GM23338 (cell line): Measurements from ENCODE around the gene PCDH17. TPM values are rescaled to one million over a fixed set of nuclear protein-coding genes. Genes with fewer than 3 reads are reported as not detected.

ENCODE experiments used
- ATAC-seq: fragments of 200-7000 bp; cut with Tn5 transposase; 3 replicates; pipeline ENCODE4 v1.9.1; 2020
- DNase-seq: peaks from one replicate; pipeline ENCODE4 v3.0.0-alpha.2; 2015; ENCODE audit warnings: low spot score
- H2AFZ ChIP-seq: fragments of 200-600 bp; sonication (generic); 2 replicates; pipeline ENCODE4 v1.8.0; 2016; ENCODE audit warnings: antibody characterized with exemption, mild to moderate bottlenecking, moderate library complexity
- H3F3A ChIP-seq: fragments of 200-600 bp; sonication (generic); replicated peaks from 2 replicates; pipeline ENCODE4 v1.8.0; 2017; ENCODE audit warnings: antibody characterized with exemption, mixed run types, low read depth
- H3K27ac ChIP-seq: fragments of 200-600 bp; sonication (generic); 2 replicates; pipeline ENCODE4 v1.6.1; 2016; ENCODE audit warnings: low read depth
- H3K27me3 ChIP-seq: fragments of 200-600 bp; sonication (generic); 2 replicates; pipeline ENCODE4 v1.8.0; 2016; ENCODE audit warnings: mild to moderate bottlenecking, mixed run types, moderate library complexity; ENCODE audit not compliant: insufficient read depth
- H3K36me3 ChIP-seq: fragments of 200-600 bp; sonication (generic); 2 replicates; pipeline ENCODE4 v1.8.0; 2016; ENCODE audit warnings: mild to moderate bottlenecking; ENCODE audit not compliant: insufficient read depth
- H3K4me1 ChIP-seq: fragments of 200-600 bp; sonication (generic); 2 replicates; pipeline ENCODE4 v1.8.0; 2016; ENCODE audit warnings: mild to moderate bottlenecking, moderate library complexity; ENCODE audit not compliant: insufficient read depth
- H3K4me2 ChIP-seq: fragments of 200-600 bp; sonication (generic); 2 replicates; pipeline ENCODE4 v1.7.1; 2017; ENCODE audit warnings: mixed run types
- H3K4me3 ChIP-seq: fragments of 200-600 bp; sonication (generic); 2 replicates; pipeline ENCODE4 v1.6.1; 2016; ENCODE audit warnings: mixed run types
- H3K79me2 ChIP-seq: fragments of 200-600 bp; sonication (generic); replicated peaks from 2 replicates; pipeline ENCODE4 v1.8.0; 2017; ENCODE audit warnings: mild to moderate bottlenecking; ENCODE audit not compliant: insufficient read depth
- H3K9me2 ChIP-seq: fragments of 200-600 bp; sonication (generic); 2 replicates; pipeline ENCODE4 v1.8.0; 2017; ENCODE audit not compliant: insufficient read depth
- H4K20me1 ChIP-seq: fragments of 200-600 bp; sonication (generic); replicated peaks from 2 replicates; pipeline ENCODE4 v1.8.0; 2017; ENCODE audit warnings: mild to moderate bottlenecking; ENCODE audit not compliant: insufficient read depth
- H3K27ac Mint-ChIP-seq: 2 replicates; pipeline ENCODE4 v1.8.0; 2020; ENCODE audit warnings: inconsistent platforms, mild to moderate bottlenecking, moderate library complexity, mixed read lengths
- H3K27me3 Mint-ChIP-seq: 3 replicates; pipeline ENCODE4 v1.8.0; 2022; ENCODE audit warnings: low read depth, mild to moderate bottlenecking, moderate library complexity, mixed read lengths, inconsistent platforms; ENCODE audit not compliant: insufficient read depth, poor library complexity
- H3K36me3 Mint-ChIP-seq: 3 replicates; pipeline ENCODE4 v1.8.0; 2021; ENCODE audit warnings: low read depth, mild to moderate bottlenecking, inconsistent platforms, moderate library complexity, mixed read lengths
- H3K4me1 Mint-ChIP-seq: 3 replicates; pipeline ENCODE4 v1.8.0; 2020; ENCODE audit warnings: mild to moderate bottlenecking, inconsistent platforms, mixed read lengths
- H3K4me3 Mint-ChIP-seq: 3 replicates; pipeline ENCODE4 v1.8.0; 2021; ENCODE audit warnings: moderate library complexity, mild to moderate bottlenecking, inconsistent platforms, mixed read lengths
- H3K9me3 Mint-ChIP-seq: 3 replicates; pipeline ENCODE4 v1.8.0; 2020; ENCODE audit warnings: moderate library complexity, mild to moderate bottlenecking, inconsistent platforms, mixed read lengths
- CREB1 ChIP-seq: fragments of 250-450 bp; sonication (Bioruptor Pico); IDR thresholded peaks from 2 replicates; pipeline ENCODE4 v1.5.0; 2020; ENCODE audit warnings: low read depth, mild to moderate bottlenecking, moderate library complexity
- EZH2 ChIP-seq: fragments of 200-600 bp; sonication (generic); IDR thresholded peaks from one replicate; pipeline ENCODE4 v1.8.0; 2017; ENCODE audit warnings: antibody characterized with exemption, mild to moderate bottlenecking, low read depth; ENCODE audit not compliant: unreplicated experiment
- EZH2phosphoT487 ChIP-seq: fragments of 200-600 bp; sonication (generic); IDR thresholded peaks from one replicate; pipeline ENCODE4 v1.8.1; 2018; ENCODE audit warnings: antibody characterized with exemption; ENCODE audit not compliant: unreplicated experiment
- JUNB ChIP-seq: IDR thresholded peaks from one replicate; pipeline ENCODE4 v1.6.1; 2016; ENCODE audit warnings: antibody characterized with exemption; ENCODE audit not compliant: unreplicated experiment
- NANOG ChIP-seq: IDR thresholded peaks from 2 replicates; pipeline ENCODE4 v1.6.1; 2016; ENCODE audit warnings: antibody characterized with exemption, borderline replicate concordance
- POLR2AphosphoS5 ChIP-seq: IDR thresholded peaks from 2 replicates; pipeline ENCODE4 v1.6.1; 2016; ENCODE audit warnings: antibody characterized with exemption, low read depth
- STAT1 ChIP-seq: IDR thresholded peaks from one replicate; pipeline ENCODE4 v1.6.1; 2016; ENCODE audit warnings: antibody characterized with exemption; ENCODE audit not compliant: unreplicated experiment
- ZNF114 ChIP-seq: fragments of 250-450 bp; sonication (Bioruptor Pico); IDR thresholded peaks from 2 replicates; pipeline ENCODE4 v1.5.0; 2020; ENCODE audit warnings: mild to moderate bottlenecking, moderate library complexity
- ZNF331 ChIP-seq: fragments of 250-450 bp; sonication (Bioruptor Pico); IDR thresholded peaks from 2 replicates; pipeline ENCODE4 v1.5.0; 2020; ENCODE audit warnings: low read depth, mild to moderate bottlenecking, moderate library complexity
- polyA plus RNA-seq: library from polyadenylated mRNA; unstranded; fragments of >200 nt; fragmentation: Nextera tagmentation; extraction: Ambion mirVana; gene quantifications from 2 replicates; pipeline ENCODE4 v1.2.1, GENCODE V29; 2016
- total RNA-seq: library from RNA; depleted of rRNA; stranded (reverse); fragments of >200 nt; shearing (Covaris generic); gene quantifications from 2 replicates; pipeline ENCODE4 v1.2.3, GENCODE V29; 2014
- TF ChIP-seq, protein P1 (sequence below), 2 experiments: fragments of 200-600 bp in 1 of 2; sonication (generic) in 1 of 2; conservative IDR thresholded peaks; 2 replicates each; pipeline versions ENCODE4 v1.5.1 to v1.6.1; 2016 to 2017; ENCODE audit warnings: antibody characterized with exemption in 2 of 2, low read depth in 2 of 2, mild to moderate bottlenecking in 2 of 2, moderate library complexity in 1 of 2
- TF ChIP-seq, protein P2 (sequence below): fragments of 250-450 bp; sonication (Bioruptor Pico); IDR thresholded peaks from 2 replicates; pipeline ENCODE4 v1.5.0; 2020; ENCODE audit warnings: mild to moderate bottlenecking, moderate library complexity
- TF ChIP-seq, protein P3 (sequence below): IDR thresholded peaks from 2 replicates; pipeline ENCODE4 v1.6.1; 2016; ENCODE audit warnings: antibody characterized with exemption
- TF ChIP-seq, protein P4 (sequence below): IDR thresholded peaks from one replicate; pipeline ENCODE4 v1.6.1; 2018; ENCODE audit warnings: antibody characterized with exemption; ENCODE audit not compliant: unreplicated experiment

PCDH17 gene
- total and polyA plus RNA-seq, 2 experiments from 2014 or later = 0.27 to 1.3 TPM

DNA sequence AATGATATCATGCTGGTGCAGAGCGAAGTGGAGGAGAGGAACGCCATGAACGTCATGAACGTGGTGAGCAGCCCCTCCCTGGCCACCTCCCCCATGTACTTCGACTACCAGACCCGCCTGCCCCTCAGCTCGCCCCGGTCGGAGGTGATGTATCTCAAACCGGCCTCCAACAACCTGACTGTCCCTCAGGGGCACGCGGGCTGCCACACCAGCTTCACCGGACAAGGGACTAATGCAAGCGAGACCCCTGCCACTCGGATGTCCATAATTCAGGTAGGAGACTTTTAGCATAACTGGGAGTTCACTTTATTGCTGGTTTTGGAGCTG is 3.3 kb downstream of the PCDH17 start:
- no peaks in the 10 kb centered on the region for H3K36me3 ChIP-seq
- no peak overlapping the region for H3K27ac Mint-ChIP-seq

More for the DNA sequence above, 3.3 kb downstream of the PCDH17 start:
- Histone ChIP-seq H3K4me3 (peak overlapping the region; percentile 81), H3F3A (peaks cover 16% of the 10 kb centered on the region), H2AFZ (peak overlapping the region; percentile 91), H3K9me2 (no peaks in the 10 kb centered on the region), H3K4me2 (peak overlapping the region; percentile 99), H3K79me2 (no peaks in the 10 kb centered on the region), H3K27ac (no peak overlapping the region), H4K20me1 (no peaks in the 10 kb centered on the region; the same call in 1 of the 2 replicates), H3K27me3 (peaks cover 78% of the 10 kb centered on the region), H3K4me1 (peaks cover 11% of the 10 kb centered on the region)
- Mint-ChIP-seq H3K36me3 (no peaks in the 10 kb centered on the region), H3K9me3 (no peaks in the 10 kb centered on the region; the same call in 1 of the 3 replicates), H3K27me3 (peaks cover 52% of the 10 kb centered on the region), H3K4me3 (peak overlapping the region; percentile 89), H3K4me1 (peaks cover 16% of the 10 kb centered on the region)
- no peak for ATAC-seq
- DNase-seq = peak; percentile 43
- no peak for TF ChIP-seq EZH2phosphoT487
- TF ChIP-seq, protein P1, sequence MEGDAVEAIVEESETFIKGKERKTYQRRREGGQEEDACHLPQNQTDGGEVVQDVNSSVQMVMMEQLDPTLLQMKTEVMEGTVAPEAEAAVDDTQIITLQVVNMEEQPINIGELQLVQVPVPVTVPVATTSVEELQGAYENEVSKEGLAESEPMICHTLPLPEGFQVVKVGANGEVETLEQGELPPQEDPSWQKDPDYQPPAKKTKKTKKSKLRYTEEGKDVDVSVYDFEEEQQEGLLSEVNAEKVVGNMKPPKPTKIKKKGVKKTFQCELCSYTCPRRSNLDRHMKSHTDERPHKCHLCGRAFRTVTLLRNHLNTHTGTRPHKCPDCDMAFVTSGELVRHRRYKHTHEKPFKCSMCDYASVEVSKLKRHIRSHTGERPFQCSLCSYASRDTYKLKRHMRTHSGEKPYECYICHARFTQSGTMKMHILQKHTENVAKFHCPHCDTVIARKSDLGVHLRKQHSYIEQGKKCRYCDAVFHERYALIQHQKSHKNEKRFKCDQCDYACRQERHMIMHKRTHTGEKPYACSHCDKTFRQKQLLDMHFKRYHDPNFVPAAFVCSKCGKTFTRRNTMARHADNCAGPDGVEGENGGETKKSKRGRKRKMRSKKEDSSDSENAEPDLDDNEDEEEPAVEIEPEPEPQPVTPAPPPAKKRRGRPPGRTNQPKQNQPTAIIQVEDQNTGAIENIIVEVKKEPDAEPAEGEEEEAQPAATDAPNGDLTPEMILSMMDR (conservative IDR thresholded peaks at IDR 0.05; ENCODE audit: low read depth in 2 of 2) = no peak
- TF ChIP-seq ZNF114 = no peak
- no peak for TF ChIP-seq ZNF331 (CRISPR knock-in tag)
- no peak for TF ChIP-seq STAT1
- TF ChIP-seq, protein P2, sequence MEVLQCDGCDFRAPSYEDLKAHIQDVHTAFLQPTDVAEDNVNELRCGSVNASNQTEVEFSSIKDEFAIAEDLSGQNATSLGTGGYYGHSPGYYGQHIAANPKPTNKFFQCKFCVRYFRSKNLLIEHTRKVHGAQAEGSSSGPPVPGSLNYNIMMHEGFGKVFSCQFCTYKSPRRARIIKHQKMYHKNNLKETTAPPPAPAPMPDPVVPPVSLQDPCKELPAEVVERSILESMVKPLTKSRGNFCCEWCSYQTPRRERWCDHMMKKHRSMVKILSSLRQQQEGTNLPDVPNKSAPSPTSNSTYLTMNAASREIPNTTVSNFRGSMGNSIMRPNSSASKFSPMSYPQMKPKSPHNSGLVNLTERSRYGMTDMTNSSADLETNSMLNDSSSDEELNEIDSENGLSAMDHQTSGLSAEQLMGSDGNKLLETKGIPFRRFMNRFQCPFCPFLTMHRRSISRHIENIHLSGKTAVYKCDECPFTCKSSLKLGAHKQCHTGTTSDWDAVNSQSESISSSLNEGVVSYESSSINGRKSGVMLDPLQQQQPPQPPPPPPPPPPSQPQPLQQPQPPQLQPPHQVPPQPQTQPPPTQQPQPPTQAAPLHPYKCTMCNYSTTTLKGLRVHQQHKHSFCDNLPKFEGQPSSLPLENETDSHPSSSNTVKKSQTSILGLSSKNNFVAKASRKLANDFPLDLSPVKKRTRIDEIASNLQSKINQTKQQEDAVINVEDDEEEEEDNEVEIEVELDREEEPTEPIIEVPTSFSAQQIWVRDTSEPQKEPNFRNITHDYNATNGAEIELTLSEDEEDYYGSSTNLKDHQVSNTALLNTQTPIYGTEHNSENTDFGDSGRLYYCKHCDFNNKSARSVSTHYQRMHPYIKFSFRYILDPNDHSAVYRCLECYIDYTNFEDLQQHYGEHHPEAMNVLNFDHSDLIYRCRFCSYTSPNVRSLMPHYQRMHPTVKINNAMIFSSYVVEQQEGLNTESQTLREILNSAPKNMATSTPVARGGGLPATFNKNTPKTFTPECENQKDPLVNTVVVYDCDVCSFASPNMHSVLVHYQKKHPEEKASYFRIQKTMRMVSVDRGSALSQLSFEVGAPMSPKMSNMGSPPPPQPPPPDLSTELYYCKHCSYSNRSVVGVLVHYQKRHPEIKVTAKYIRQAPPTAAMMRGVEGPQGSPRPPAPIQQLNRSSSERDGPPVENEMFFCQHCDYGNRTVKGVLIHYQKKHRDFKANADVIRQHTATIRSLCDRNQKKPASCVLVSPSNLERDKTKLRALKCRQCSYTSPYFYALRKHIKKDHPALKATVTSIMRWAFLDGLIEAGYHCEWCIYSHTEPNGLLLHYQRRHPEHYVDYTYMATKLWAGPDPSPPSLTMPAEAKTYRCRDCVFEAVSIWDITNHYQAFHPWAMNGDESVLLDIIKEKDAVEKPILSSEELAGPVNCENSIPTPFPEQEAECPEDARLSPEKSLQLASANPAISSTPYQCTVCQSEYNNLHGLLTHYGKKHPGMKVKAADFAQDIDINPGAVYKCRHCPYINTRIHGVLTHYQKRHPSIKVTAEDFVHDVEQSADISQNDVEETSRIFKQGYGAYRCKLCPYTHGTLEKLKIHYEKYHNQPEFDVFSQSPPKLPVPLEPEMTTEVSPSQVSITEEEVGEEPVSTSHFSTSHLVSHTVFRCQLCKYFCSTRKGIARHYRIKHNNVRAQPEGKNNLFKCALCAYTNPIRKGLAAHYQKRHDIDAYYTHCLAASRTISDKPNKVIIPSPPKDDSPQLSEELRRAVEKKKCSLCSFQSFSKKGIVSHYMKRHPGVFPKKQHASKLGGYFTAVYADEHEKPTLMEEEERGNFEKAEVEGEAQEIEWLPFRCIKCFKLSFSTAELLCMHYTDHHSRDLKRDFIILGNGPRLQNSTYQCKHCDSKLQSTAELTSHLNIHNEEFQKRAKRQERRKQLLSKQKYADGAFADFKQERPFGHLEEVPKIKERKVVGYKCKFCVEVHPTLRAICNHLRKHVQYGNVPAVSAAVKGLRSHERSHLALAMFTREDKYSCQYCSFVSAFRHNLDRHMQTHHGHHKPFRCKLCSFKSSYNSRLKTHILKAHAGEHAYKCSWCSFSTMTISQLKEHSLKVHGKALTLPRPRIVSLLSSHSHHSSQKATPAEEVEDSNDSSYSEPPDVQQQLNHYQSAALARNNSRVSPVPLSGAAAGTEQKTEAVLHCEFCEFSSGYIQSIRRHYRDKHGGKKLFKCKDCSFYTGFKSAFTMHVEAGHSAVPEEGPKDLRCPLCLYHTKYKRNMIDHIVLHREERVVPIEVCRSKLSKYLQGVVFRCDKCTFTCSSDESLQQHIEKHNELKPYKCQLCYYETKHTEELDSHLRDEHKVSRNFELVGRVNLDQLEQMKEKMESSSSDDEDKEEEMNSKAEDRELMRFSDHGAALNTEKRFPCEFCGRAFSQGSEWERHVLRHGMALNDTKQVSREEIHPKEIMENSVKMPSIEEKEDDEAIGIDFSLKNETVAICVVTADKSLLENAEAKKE (CRISPR knock-in tag) = no peak
- TF ChIP-seq EZH2 = no peak
- TF ChIP-seq, protein P3, sequence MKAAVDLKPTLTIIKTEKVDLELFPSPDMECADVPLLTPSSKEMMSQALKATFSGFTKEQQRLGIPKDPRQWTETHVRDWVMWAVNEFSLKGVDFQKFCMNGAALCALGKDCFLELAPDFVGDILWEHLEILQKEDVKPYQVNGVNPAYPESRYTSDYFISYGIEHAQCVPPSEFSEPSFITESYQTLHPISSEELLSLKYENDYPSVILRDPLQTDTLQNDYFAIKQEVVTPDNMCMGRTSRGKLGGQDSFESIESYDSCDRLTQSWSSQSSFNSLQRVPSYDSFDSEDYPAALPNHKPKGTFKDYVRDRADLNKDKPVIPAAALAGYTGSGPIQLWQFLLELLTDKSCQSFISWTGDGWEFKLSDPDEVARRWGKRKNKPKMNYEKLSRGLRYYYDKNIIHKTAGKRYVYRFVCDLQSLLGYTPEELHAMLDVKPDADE = no peak
- no peak for TF ChIP-seq NANOG
- TF ChIP-seq, protein P4, sequence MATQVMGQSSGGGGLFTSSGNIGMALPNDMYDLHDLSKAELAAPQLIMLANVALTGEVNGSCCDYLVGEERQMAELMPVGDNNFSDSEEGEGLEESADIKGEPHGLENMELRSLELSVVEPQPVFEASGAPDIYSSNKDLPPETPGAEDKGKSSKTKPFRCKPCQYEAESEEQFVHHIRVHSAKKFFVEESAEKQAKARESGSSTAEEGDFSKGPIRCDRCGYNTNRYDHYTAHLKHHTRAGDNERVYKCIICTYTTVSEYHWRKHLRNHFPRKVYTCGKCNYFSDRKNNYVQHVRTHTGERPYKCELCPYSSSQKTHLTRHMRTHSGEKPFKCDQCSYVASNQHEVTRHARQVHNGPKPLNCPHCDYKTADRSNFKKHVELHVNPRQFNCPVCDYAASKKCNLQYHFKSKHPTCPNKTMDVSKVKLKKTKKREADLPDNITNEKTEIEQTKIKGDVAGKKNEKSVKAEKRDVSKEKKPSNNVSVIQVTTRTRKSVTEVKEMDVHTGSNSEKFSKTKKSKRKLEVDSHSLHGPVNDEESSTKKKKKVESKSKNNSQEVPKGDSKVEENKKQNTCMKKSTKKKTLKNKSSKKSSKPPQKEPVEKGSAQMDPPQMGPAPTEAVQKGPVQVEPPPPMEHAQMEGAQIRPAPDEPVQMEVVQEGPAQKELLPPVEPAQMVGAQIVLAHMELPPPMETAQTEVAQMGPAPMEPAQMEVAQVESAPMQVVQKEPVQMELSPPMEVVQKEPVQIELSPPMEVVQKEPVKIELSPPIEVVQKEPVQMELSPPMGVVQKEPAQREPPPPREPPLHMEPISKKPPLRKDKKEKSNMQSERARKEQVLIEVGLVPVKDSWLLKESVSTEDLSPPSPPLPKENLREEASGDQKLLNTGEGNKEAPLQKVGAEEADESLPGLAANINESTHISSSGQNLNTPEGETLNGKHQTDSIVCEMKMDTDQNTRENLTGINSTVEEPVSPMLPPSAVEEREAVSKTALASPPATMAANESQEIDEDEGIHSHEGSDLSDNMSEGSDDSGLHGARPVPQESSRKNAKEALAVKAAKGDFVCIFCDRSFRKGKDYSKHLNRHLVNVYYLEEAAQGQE = no peak
- no peak for TF ChIP-seq CREB1 (CRISPR knock-in tag)
- TF ChIP-seq JUNB = no peak
- no peak for TF ChIP-seq POLR2AphosphoS5
